Esophagus squamous epithelium (tissue), 4 donors: ENCODE measurements around the gene PLCB4.

ENCODE experiments used
- POLR2A ChIP-seq, 4 donors: fragments of 450-650 bp; IDR thresholded peaks; one replicate each; pipeline ENCODE4 v1.6.1; 2017; ENCODE audit warnings: antibody characterized with exemption in 4 of 4, mild to moderate bottlenecking in 4 of 4, moderate library complexity in 3 of 4
- TF ChIP-seq, protein P1 (sequence below), 6 experiments: fragments of 450-650 bp in 4 of 6; fragments of 200-600 bp in 2 of 6; sonication (generic) in 2 of 6; IDR thresholded peaks; one replicate each; pipeline ENCODE4 v1.5.1; 2016 to 2019; ENCODE audit warnings: antibody characterized with exemption in 6 of 6, mild to moderate bottlenecking in 4 of 6, moderate library complexity in 4 of 6

DNA sequence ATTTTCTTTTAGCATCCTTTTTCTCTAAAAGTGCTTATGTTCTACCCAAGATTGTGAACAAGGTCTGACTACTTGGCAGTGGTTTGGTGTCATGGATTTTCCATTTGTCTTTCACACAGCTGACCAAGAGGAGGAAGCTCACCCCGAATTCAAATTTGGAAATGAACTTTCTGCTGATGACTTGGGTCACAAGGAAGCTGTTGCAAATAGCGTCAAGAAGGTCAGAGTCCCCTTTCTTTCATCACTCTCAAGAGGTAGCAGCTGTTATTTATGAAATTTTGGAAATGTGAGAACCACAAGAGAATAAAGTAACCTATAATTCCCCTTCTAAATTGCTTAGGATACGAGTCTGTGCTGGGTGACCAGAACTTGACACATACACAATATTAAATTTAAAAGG lies 332.5 kb downstream of the PLCB4 start:
- TF ChIP-seq, protein P1, sequence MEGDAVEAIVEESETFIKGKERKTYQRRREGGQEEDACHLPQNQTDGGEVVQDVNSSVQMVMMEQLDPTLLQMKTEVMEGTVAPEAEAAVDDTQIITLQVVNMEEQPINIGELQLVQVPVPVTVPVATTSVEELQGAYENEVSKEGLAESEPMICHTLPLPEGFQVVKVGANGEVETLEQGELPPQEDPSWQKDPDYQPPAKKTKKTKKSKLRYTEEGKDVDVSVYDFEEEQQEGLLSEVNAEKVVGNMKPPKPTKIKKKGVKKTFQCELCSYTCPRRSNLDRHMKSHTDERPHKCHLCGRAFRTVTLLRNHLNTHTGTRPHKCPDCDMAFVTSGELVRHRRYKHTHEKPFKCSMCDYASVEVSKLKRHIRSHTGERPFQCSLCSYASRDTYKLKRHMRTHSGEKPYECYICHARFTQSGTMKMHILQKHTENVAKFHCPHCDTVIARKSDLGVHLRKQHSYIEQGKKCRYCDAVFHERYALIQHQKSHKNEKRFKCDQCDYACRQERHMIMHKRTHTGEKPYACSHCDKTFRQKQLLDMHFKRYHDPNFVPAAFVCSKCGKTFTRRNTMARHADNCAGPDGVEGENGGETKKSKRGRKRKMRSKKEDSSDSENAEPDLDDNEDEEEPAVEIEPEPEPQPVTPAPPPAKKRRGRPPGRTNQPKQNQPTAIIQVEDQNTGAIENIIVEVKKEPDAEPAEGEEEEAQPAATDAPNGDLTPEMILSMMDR (IDR thresholded peaks at IDR 0.05), result no peak
- no peak for TF ChIP-seq POLR2A (IDR thresholded peaks at IDR 0.05)
